Gastrocnemius medialis (tissue), 4 donors: ENCODE data around the gene KPNA3. TPM values are rescaled to one million over a fixed set of nuclear protein-coding genes. Genes with fewer than 3 reads are reported as not detected.
"Not testable (repeated sequence)": the region's sequence is repeated elsewhere in the genome, so short reads cannot be mapped to it uniquely, and the experiment has no call there.

Source experiments
- ATAC-seq, 2 donors: fragments of 150-250 bp; one replicate each; pipeline ENCODE4 v1.9.1; 2016
- DNase-seq, 2 donors: peaks; one replicate each; pipeline ENCODE4 v3.0.0-alpha.2; 2019
- H3K27ac ChIP-seq, 4 donors: fragments of 200-600 bp; sonication (generic); 1 replicate in 1 of 4; 2 replicates in 3 of 4; pipeline ENCODE4 v1.5.1; 2016 to 2018; ENCODE audit warnings: mild to moderate bottlenecking in 2 of 4, moderate library complexity in 1 of 4
- H3K27me3 ChIP-seq, 3 donors: fragments of 200-600 bp; sonication (generic) in 2 of 3; 1 replicate in 1 of 3; 2 replicates in 2 of 3; pipeline versions ENCODE4 v1.5.1 to v1.6.0; 2016 to 2019; ENCODE audit warnings: mild to moderate bottlenecking in 1 of 3, moderate library complexity in 1 of 3
- H3K36me3 ChIP-seq, 2 donors: fragments of 200-600 bp; sonication (generic) in 1 of 2; one replicate each; pipeline ENCODE4 v1.5.1; 2017 to 2018
- H3K4me1 ChIP-seq, 2 donors: fragments of 200-600 bp; sonication (generic) in 1 of 2; one replicate each; pipeline ENCODE4 v1.5.1; 2016 to 2017; ENCODE audit warnings: mild to moderate bottlenecking in 2 of 2
- H3K4me3 ChIP-seq, 4 donors: fragments of 200-600 bp; sonication (generic) in 3 of 4; 1 replicate in 1 of 4; 2 replicates in 3 of 4; pipeline ENCODE4 v1.5.1; 2016 to 2019; ENCODE audit warnings: mild to moderate bottlenecking in 2 of 4
- H3K9me3 ChIP-seq, 3 donors: fragments of 200-600 bp; sonication (generic) in 2 of 3; 1 replicate in 1 of 3; 2 replicates in 2 of 3; pipeline ENCODE4 v1.5.1; 2016 to 2019
- CTCF ChIP-seq, 5 experiments: fragments of 450-650 bp in 3 of 5; fragments of 200-600 bp in 2 of 5; sonication (generic) in 2 of 5; IDR thresholded peaks in 4 of 5; conservative IDR thresholded peaks in 1 of 5; 1 replicate in 4 of 5; 2 replicates in 1 of 5; pipeline ENCODE4 v1.5.1; 2016 to 2019; ENCODE audit warnings: antibody characterized with exemption in 5 of 5, mild to moderate bottlenecking in 3 of 5, moderate library complexity in 3 of 5
- POLR2A ChIP-seq, 2 donors: fragments of 450-650 bp; IDR thresholded peaks; one replicate each; pipeline ENCODE4 v1.6.1; 2017; ENCODE audit warnings: antibody characterized with exemption in 2 of 2, mild to moderate bottlenecking in 2 of 2, moderate library complexity in 2 of 2
- in situ Hi-C, 4 donors: fragments of 200-750 bp; cut with MboI; loops; one replicate each; pipeline versions ENCODE4 v1.15.0 to v1.8.0; 2017; ENCODE audit warnings: low sequenced_read_pairs in 4 of 4
- intact Hi-C: fragments of 100-400 bp; cut with DNase I; formaldehyde crosslinking; loops from one replicate; pipeline ENCODE4 v1.15.1; 2023; ENCODE audit warnings: low total_unique reads
- total RNA-seq, 4 donors: library from RNA; depleted of rRNA; stranded (reverse); fragments of >200 nt; gene quantifications; one replicate each; pipeline versions ENCODE4 v1.1.0 to v1.2.3, GENCODE V29; 2016

Gene KPNA3
- total RNA-seq, 4 donors from 2014 or later: 73.3 to 154 (median 113) TPM

GRCh38 chr13:49821216-49822009 is 28.9 kb upstream of the KPNA3 start:
- no peak overlapping the region for H3K4me3 ChIP-seq
- no peak overlapping the region for H3K27ac ChIP-seq
- no peak for ATAC-seq
- H3K4me1 ChIP-seq: no peaks in the 10 kb centered on the region
- intact Hi-C loops (no loop called here), in situ Hi-C loops (no loop called here)
- no peaks in the 10 kb centered on the region for H3K27me3 ChIP-seq
- H3K9me3 ChIP-seq: no peaks in the 10 kb centered on the region
- TF ChIP-seq CTCF (IDR thresholded peaks at IDR 0.05 in 4 of 5, conservative IDR thresholded peaks at IDR 0.05 in 1 of 5) (no peak), POLR2A (IDR thresholded peaks at IDR 0.05) (no peak)
- no peak for DNase-seq
- H3K36me3 ChIP-seq: no peaks in the 10 kb centered on the region

GRCh38 chr13:49820591-49821215 is 28.2 kb upstream of the KPNA3 start:
- DNase-seq (no peak), ATAC-seq (no peak)
- Histone ChIP-seq H3K4me1 (no peaks in the 10 kb centered on the region), H3K36me3 (no peaks in the 10 kb centered on the region), H3K9me3 (no peaks in the 10 kb centered on the region), H3K27me3 (no peaks in the 10 kb centered on the region), H3K27ac (no peak overlapping the region), H3K4me3 (no peak overlapping the region)
- TF ChIP-seq CTCF (IDR thresholded peaks at IDR 0.05 in 4 of 5, conservative IDR thresholded peaks at IDR 0.05 in 1 of 5) (no peak), POLR2A (IDR thresholded peaks at IDR 0.05) (no peak)
- in situ Hi-C loops: no loop called here
- intact Hi-C loops: no loop called here

GRCh38 chr13:49816047-49816446 is 23.6 kb upstream of the KPNA3 start:
- ATAC-seq, H3K4me3 ChIP-seq: not testable (repeated sequence)

GRCh38 chr13:49814551-49815270 is 22.2 kb upstream of the KPNA3 start:
- Histone ChIP-seq H3K27me3 (no peaks in the 10 kb centered on the region), H3K4me1 (peaks cover 0 to 11% of the 10 kb centered on the region in 2 donors), H3K36me3 (no peaks in the 10 kb centered on the region), H3K27ac (no peak overlapping the region), H3K4me3 (no peak overlapping the region), H3K9me3 (no peaks in the 10 kb centered on the region)
- DNase-seq: no peak
- TF ChIP-seq POLR2A (IDR thresholded peaks at IDR 0.05): no peak
- no peak for TF ChIP-seq CTCF (IDR thresholded peaks at IDR 0.05 in 4 of 5, conservative IDR thresholded peaks at IDR 0.05 in 1 of 5)
- intact Hi-C loops: no loop called here
- no peak for ATAC-seq
- in situ Hi-C loops: no loop called here

More at GRCh38 chr13:49816047-49816446, 23.6 kb upstream of the KPNA3 start:
- H3K9me3 ChIP-seq, H3K36me3 ChIP-seq, H3K4me1 ChIP-seq, DNase-seq, intact Hi-C loops, H3K27ac ChIP-seq, in situ Hi-C loops, H3K27me3 ChIP-seq: not testable (repeated sequence)

GRCh38 chr13:49812812-49813211 is 20.3 kb upstream of the KPNA3 start:
- TF ChIP-seq CTCF (IDR thresholded peaks at IDR 0.05 in 4 of 5, conservative IDR thresholded peaks at IDR 0.05 in 1 of 5): no peak
- TF ChIP-seq POLR2A (IDR thresholded peaks at IDR 0.05): no peak
- H3K27ac ChIP-seq: peak overlapping the region in 2 of 4 donors; percentile 28 to 51
- H3K9me3 ChIP-seq: no peaks in the 10 kb centered on the region
- H3K4me1 ChIP-seq: peaks cover 0 to 11% of the 10 kb centered on the region in 2 donors
- ATAC-seq (peak in 1 of 2 donors; percentile 62), DNase-seq (no peak)
- intact Hi-C loops (no loop called here), in situ Hi-C loops (no loop called here)
- no peaks in the 10 kb centered on the region for H3K27me3 ChIP-seq
- no peaks in the 10 kb centered on the region for H3K36me3 ChIP-seq
- H3K4me3 ChIP-seq: peak overlapping the region in 1 of 4 donors; percentile 26
